HS-5 (cell line): ENCODE measurements around the gene BTK.

Source experiments
- DNase-seq: peaks from one replicate; pipeline ENCODE4 v3.0.0-alpha.2; 2012; ENCODE audit warnings: low read depth

Gene BTK

GRCh38 chrX:101393530-101394305, 7.7 kb upstream of the BTK start:
- no peak for DNase-seq

- DNase-seq, result no peak
Observed at GRCh38 chrX:101391831-101392230, 5.8 kb upstream of the BTK start.

DNA sequence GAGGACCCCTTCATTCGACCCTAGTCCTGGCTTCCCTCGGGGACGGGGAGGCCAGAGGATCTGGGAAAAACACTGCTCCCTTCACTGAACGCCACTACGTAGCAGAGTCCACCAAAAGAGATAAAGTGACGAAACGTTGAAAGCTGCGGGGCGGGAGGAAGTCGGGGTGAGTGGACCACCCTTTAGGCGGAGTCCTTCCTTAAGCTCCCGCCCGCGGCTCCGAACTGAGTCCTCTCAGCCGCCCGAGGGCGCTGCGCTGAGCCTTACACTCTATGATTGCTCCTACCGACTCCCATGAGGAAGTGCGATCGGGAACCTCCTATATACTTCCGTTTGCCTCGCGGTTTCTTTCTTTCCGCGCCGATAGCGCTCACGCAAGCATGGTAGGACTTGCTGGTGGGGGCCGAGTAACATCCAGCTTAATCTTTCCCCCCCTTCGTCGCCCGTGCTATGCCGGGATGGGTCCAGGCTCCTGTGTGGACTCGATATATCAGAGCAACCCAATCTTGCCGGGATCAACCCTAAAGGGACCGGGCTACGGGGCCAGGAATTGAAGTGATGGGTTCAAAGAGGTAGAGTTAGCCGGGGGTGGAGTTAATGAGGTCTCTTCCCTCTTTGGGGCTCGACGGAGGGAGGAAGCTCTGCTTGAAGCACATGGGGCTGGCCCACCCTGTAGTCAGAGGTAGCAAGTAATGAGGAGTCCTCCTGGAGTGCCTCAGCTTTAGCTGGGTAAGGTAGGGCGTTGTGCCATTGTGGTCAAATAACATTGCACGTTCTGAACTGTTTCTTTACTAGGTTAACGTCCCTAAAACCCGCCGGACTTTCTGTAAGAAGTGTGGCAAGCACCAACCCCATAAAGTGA, 4.9 kb upstream of the BTK start, which contains the start of gene RPL36A:
TSS of gene RPL36A (plus strand) at position 348 of the 862 bp plus-strand sequence. CDS start at position 381, 33 bp downstream.
- peak; percentile 60 for DNase-seq

- DNase-seq, result no peak
Observed at GRCh38 chrX:101388604-101389003, 2.6 kb upstream of the BTK start.

DNA sequence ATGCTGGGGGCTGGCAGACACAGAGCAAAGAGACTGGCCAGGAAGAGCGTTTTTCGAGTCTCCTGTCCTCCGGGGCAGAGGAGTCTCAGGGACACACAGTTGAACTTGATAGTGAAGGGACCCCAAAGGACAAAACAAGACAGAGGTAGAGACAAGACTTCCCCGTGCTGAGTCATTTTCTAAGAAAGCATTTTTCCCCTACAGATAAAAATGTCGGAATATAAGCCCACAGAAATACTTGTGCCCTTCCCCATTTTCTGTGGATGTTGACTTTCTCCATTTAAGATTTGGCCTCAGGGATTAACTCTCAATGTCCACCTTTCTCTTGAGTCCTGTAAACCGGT, 523 bp upstream of the BTK start:
- no peak for DNase-seq

- DNase-seq, result no peak
Observed at GRCh38 chrX:101385026-101385684, 836 bp downstream of the BTK start.

DNA sequence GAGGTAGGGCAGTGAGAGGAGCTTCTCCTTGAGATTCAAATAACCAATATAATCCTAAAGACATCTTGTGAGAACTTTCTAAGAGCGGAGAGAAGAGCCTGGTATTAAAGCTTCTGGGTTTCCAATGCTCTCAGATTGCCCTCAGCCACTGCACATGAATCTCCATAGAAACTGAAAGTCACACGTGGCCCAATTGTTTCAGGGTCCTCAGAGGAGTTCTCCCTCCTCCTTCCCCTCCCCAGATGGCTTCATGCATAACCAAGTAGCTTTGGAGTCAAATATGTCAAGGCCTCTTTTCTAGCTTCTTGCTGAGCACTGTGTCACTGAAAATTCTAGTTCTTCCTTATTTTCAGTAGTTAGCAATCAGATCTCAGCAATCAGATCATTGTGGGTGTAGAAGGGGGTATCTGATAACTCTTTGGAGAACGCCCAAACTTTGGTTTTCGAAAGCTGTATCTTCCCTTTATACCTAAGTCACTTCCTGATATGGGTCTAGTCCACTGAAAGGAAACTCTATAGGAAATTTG, 2.2 kb downstream of the BTK start:
- no peak for DNase-seq

DNA sequence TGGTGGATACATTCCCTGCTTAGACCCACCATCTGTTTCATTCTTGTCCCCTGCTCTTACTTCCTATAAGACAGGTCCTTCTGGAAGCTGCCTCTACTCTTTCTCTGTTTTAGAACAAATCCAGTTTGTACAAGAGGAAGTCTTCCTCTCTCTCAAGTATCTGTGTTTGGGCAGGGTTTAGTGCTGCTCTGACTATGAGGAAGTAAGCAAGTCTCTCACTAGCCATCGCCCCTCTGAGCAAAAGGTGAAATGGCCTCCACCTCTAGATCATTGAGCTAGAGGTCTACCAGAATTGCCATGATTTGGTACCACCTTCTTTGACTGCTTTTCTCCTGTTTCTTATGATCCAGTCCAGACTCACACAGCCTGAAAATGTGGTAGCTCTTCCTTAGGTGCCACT, 8.4 kb downstream of the BTK start:
- no peak for DNase-seq

DNA sequence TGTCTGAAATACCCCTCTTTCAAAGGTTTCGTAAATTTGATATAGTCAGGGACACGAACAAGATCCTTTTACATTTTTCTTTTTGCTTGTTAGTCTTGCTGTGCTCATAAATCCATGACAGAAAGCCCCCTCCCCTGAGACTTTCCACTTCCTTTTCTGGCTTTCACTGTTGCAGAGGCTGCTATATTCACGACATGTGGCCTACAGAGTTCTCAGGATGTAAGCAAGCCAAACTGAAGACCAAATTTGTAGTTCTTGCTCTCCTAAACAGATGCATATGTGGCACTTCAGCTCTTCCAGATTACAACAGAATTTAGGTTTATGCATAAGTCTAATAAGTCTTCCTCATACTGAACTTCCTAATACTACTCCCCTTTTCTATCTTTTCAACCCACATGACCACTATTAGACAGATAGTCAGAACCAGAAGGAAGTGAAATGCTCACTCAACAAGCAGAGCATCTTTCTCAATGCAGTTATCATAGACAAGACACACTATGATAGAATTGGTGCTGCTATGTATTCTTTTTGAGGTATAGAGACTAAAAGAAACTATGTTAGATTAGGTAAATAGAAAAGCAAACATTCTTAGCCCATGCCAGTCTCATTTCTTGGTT, 15.0 kb downstream of the BTK start:
- DNase-seq, result no peak

- DNase-seq, result no peak
Observed at GRCh38 chrX:101369687-101370086, 16.3 kb downstream of the BTK start.

DNA sequence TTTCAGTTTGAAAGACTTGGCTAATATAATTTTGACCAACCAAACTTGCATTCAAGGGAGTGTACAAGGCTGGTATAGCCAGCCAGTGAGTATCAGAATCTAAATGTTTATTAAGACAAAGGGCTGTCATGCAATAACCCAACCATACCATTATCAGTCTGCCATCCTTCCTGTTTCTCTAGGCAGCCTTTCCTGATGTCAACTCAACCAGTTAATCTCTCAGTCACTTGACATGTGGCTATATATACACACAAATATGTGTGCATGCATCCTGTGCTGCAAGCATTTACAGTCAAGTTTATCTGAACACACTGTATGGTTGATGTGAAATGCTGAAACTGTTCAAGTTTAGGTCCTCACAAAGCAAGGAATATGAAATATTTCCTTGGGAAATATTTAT, 17.2 kb downstream of the BTK start:
- no peak for DNase-seq

GRCh38 chrX:101365301-101365795, 20.6 kb downstream of the BTK start:
- no peak for DNase-seq

DNA sequence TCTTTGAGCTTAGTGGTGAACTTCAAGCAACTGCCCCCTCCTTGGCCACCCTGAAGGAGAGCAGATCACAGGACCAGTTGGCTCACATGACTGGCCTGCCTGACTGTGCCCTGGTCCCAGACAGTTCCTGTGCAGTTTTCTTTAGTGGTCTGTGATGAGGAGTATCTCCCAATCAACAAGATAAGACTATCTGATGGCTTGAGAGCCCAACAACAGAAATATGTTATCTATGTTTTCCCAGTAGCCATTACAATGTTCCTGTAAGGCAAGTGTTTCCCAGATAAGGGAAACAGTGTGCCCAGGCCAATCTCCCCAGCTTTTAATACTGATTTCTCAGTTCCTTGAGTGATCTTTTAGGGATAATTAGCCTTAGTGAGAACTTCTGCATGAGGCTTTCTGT, 23.2 kb downstream of the BTK start:
- DNase-seq, result no peak

GRCh38 chrX:101362116-101362515, 23.9 kb downstream of the BTK start:
- no peak for DNase-seq

GRCh38 chrX:101360390-101360789, 25.6 kb downstream of the BTK start:
- no peak for DNase-seq

GRCh38 chrX:101359966-101360365, 26.0 kb downstream of the BTK start:
- DNase-seq, result no peak

DNA sequence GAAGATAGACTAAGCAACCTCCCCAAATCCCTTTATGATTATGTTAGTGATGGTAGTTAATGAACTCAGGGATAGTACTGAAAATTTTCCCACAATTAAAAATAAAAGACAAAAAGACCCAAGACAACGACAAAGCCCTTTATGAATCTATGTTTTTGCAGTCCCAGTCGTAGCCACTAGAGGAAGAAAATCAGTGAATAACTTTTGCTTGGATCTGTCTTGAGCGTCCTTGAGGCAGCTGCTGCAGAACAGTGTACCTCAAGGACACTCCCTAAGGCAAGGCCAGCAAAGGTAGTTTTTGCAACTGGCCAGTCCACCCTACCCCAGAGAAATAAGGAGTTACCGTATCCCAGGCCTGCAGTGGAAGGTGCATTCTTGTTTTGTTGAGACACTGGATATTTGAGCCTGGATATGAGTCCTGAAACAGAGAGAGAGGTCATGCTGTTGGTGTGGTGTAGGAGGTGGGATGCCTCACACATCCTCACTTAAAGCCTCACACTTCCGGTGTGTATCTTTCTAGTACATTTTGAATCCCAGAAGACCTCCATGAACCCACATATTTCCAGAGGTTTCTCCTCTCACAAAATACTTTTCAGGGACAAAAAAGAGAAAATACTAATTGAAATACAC, 28.7 kb downstream of the BTK start:
- no peak for DNase-seq

- DNase-seq, result no peak
Observed at GRCh38 chrX:101349193-101349562, 36.8 kb downstream of the BTK start.

GRCh38 chrX:101348452-101349192, 37.4 kb downstream of the BTK start, which contains the start of gene TIMM8A:
Gene TIMM8A, minus strand, starts transcription at chrX:101348742. Its CDS starts 78 bp downstream, at chrX:101348664.
- no peak for DNase-seq

- DNase-seq, result no peak
Observed at GRCh38 chrX:101347859-101348451, 38.0 kb downstream of the BTK start.
